Stimulated activated CD4-positive, alpha-beta T cell treated with anti-CD3 and anti-CD28 coated beads, Interleukin-2, amount 100 ng/mL, for 4 hours (primary cell): Measurements from ENCODE around the gene ACOT13.
A peak's percentile ranks its signal among the peaks of the same experiment; 100 is the strongest.
"Not testable (repeated sequence)": the region's sequence is repeated elsewhere in the genome, so short reads cannot be mapped to it uniquely, and the experiment has no call there.

Experiments used
- DNase-seq: peaks from one replicate; pipeline ENCODE4 v3.0.0-alpha.2; 2020; ENCODE audit warnings: low read depth

Gene ACOT13

DNA sequence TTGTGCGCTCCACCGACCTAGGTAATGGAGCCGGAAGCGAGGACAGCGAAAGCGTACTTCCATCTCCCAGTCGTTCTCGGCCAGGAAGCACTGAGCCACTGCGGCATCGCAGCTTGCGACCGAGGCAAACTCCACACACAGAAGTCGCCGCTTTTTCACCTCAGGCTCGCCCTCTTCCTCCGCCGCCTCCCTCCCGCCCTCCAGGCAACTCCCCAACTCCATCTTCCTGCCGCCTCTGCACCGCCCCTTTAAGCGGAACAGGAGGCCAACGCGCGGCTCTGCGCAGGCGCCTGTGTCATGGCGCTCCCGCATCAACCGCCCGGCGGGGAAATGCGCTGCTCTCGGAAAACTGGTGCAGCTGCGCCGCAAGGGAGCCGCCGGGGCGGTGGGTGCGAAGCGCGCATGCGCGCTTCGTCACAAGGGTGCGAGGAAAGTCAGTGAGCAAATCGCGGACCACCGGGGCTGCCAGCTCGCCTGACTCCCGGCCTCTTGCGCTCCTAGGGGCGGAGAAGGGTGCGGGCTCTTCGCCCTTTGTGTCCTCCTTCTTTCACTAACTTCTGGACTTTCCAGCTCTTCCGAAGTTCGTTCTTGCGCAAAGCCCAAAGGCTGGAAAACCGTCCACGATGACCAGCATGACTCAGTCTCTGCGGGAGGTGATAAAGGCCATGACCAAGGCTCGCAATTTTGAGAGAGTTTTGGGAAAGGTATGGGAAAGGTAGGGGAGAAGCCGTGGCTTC is at the start of gene ACOT13, which contains the start of gene TDP2:
Gene ACOT13, plus strand, starts transcription at position 437 of the 737 bp plus-strand sequence. Its CDS starts 187 bp downstream, at position 624.
Gene TDP2, minus strand, starts transcription at position 259 of the 737 bp plus-strand sequence. Its CDS starts 37 bp downstream, at position 222.
- DNase-seq = peak; percentile 95

- no peak for DNase-seq
Observed at GRCh38 chr6:24619661-24620060, 47.2 kb upstream of the ACOT13 start.

GRCh38 chr6:24620637-24621036 is 46.2 kb upstream of the ACOT13 start:
- DNase-seq = no peak

DNA sequence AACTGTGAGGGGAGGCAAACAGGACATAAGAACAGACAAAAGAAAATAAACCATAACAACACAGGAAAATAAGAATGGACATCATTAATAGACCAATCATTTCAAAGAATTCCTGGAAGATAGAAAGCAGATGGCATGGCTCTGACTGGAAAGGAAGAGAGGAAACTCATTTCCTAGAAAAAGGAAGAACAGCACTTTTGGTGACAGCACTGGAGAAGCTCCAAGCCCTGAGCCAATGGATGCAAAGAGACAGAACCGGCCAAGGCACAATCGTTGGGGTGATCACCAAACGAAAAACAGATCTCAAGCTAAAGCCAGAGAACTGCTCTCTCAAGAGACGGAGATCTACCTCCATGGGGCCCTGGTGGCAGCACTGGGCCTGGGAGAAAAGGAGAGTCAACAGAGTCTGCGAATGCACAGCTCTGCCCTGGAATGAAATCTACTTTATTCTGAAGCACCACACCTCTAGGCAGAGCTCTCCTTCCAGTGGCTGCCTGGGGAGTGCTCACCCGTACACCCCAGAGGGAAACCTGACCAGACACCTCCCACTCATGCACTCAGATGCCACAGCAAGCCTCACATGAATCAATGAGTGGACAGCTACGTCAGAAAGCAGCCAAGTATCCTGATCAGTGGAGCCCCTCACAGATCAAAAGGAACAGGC is 45.1 kb upstream of the ACOT13 start:
- no peak for DNase-seq

DNA sequence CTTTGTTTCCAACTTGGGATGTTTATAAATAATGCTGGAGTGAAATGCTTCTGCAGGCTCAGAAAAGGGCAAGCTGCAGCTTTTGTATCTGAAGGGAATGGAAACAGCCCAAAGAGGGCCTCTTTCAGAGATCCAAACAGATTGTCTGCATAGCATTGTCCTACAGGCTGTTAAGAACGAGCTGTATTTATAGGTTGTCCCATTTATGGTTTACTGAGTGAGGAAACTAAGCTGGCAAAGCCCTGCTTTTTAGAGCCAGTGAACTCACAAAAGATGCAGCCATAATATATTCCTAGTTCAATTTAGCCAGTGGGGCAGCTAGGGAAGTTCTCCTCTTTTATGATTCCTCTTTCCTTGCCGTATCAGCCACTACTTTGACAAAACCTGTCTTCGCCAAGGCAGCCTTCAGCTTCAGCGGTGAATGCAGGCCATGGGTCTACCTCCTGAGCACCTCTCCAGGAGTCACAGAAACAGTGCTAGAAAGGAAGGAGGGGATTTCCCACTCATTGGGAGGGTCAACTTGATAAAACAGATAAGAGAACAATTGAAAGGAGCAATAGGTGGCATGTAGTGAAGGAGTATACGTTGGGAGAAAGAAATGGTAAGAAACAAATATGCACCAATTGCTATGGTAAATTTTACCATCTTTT is 35.9 kb upstream of the ACOT13 start:
- no peak for DNase-seq

- DNase-seq = no peak
Observed at GRCh38 chr6:24631671-24632070, 35.2 kb upstream of the ACOT13 start.

DNA sequence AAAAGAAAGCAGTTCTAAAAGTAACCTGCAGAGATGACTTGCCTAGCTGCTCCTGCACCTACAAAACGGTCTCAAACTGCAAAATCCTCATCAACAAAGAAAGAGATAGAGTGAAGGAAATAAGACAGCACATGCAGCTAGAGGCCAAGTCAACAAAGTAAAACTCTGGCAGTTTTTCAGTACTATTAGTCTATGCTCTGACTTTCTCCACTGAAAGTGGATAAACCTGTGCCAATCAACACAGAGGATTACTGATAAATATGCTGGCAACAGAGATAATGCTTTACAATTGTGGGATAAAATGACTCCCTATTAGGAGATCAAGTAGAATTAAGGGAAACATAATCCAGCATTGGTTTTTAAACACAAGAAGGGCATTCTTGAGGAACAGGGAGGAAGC is 34.3 kb upstream of the ACOT13 start:
- DNase-seq = no peak

DNA sequence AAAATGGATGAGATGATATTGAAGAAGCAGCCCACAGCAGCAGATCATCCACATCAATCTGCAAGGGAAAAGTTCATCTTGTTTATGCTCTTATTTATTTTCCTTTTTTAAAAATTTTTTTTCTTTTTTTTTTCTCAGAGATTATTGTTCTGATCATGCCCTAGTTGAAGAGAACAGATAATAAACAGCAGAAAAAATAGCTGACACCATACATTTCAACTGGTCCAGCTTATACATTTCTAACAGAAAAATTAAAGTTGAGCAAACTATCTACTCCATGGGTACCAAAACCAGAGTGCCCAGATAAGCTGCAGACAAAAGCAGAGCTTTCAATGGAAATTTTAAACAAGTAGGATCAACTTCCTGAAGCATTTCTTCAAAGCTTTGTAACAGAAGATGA is 30.2 kb upstream of the ACOT13 start:
- DNase-seq = no peak

- no peak for DNase-seq
Observed at GRCh38 chr6:24640166-24640565, 26.7 kb upstream of the ACOT13 start.

- not testable (repeated sequence) for DNase-seq
Observed at GRCh38 chr6:24640631-24641030, 26.2 kb upstream of the ACOT13 start.

GRCh38 chr6:24642061-24642460 is 24.8 kb upstream of the ACOT13 start:
- DNase-seq = no peak

GRCh38 chr6:24643920-24644319 is 23.0 kb upstream of the ACOT13 start:
- DNase-seq = no peak

- no peak for DNase-seq
Observed at GRCh38 chr6:24644377-24644776, 22.5 kb upstream of the ACOT13 start.

- no peak for DNase-seq
Observed at GRCh38 chr6:24646771-24647170, 20.1 kb upstream of the ACOT13 start.

DNA sequence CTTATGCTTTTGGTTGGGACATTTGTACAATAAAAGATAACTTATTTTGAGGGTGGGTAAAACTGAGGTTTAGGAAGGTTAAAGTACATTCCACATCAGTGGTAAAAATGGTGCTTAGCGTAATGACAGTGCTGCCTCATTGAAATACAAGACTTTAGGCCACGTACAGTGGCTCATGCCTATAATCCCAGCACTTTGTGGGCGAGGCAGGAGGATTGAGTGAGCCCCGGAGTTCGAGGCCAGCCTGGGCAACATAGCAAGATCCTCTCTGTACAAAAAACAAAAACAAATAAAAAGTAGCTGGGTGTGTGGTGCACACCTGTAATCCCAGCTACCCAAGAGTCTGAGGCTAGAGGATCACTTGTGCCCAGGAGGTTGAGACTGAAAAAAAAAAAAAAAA is 18.6 kb upstream of the ACOT13 start:
- DNase-seq = no peak

- no peak for DNase-seq
Observed at GRCh38 chr6:24649691-24650090, 17.2 kb upstream of the ACOT13 start.

GRCh38 chr6:24650365-24650764 is 16.5 kb upstream of the ACOT13 start:
- no peak for DNase-seq

DNA sequence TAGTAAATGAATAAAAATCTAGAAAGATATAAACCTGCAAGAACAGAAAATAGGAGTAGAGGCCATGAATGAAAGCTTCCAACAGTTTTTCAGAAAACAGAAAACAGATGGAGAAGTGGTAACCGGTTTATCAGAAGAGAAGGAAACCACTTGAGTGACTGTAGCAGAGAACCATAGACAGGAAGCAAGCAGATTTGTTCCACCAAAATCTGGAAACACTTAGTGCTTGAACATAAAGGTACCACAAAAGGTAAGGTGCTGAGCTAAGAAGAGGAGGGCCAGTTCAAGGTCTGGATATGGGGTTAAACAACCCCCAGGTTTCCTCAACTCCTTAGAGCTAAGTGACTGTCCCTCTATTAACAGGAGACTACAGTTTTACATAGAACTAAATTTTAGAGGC is 11.7 kb upstream of the ACOT13 start:
- no peak for DNase-seq

- DNase-seq = no peak
Observed at GRCh38 chr6:24658573-24659560, 8.0 kb upstream of the ACOT13 start.

DNA sequence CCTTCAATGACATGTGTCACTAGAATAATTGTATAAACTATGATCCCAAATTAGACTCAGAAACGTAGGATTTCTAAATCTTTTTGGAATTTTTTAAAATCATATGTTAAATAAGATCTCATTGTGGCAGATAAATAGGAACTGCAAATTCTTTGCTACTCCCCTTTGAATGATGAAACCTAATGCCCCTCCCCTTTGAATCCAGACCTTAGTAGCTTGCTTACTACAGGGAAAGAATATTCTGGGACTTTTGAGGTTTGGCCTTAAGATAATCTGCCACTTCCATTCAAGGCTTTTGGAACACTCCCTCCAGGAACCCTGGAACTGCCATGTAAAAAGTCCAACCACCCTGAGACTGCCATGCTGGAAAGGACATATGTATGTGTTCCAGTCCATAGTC is 7.3 kb upstream of the ACOT13 start:
- DNase-seq = no peak

DNA sequence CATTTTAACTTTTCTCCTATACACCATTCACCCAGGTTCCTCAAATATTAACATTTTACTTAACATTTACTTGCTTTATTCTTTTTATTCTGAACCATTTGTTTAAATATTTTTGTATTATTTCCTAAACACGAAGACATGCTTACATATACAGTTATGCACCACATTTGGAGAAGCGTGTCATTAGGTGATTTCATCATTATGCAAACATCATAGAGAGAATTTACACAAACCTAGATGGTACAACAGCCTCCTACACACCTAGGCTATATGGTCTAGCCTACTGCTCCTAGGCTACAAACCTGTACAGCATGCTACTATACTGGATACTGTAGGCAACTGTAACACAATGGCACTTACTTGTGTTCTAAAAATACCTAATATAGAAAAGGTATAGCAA is 6.8 kb upstream of the ACOT13 start:
- no peak for DNase-seq

- DNase-seq = not testable (repeated sequence)
Observed at GRCh38 chr6:24661759-24662158, 5.1 kb upstream of the ACOT13 start.
